Activated naive CD8-positive, alpha-beta T cell (primary cell): Measurements from ENCODE around the gene DACT2.
"Not testable (repeated sequence)": the region's sequence is repeated elsewhere in the genome, so short reads cannot be mapped to it uniquely, and the experiment has no call there.

Source experiments
- H3K27ac Mint-ChIP-seq: one replicate; pipeline ENCODE4 v1.8.0; 2021; ENCODE audit warnings: mixed read lengths
- H3K27me3 Mint-ChIP-seq: one replicate; pipeline ENCODE4 v1.8.0; 2021; ENCODE audit warnings: mixed read lengths
- H3K36me3 Mint-ChIP-seq: one replicate; pipeline ENCODE4 v1.8.0; 2021; ENCODE audit warnings: mixed read lengths
- H3K4me1 Mint-ChIP-seq: one replicate; pipeline ENCODE4 v1.8.0; 2021; ENCODE audit warnings: low read depth, mixed read lengths
- H3K4me3 Mint-ChIP-seq: one replicate; pipeline ENCODE4 v1.8.0; 2021; ENCODE audit warnings: mild to moderate bottlenecking, mixed read lengths
- H3K9me3 Mint-ChIP-seq: one replicate; pipeline ENCODE4 v1.8.0; 2021; ENCODE audit warnings: low read depth, mixed read lengths

Gene DACT2

DNA sequence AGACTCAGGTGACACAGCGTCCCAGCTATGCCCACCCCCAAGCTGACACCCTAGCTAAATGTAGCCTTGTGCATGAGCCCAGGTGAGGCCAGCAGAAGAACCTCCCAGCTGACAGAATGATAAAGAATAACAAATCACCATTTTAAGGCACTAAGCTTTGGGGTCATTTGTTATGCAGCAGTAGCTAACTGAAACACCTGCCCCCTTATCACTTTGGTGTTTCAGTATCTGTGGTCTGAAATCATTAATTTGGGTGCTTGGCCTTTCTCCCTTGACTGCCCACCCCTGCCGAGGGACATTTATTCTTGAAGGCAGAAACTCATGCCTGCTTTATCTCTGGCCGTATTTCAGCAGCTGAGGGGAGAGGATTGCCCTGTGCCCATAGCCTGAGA lies 30.0 kb downstream of the DACT2 start:
- peaks cover 4% of the 10 kb centered on the region for H3K27me3 Mint-ChIP-seq
- H3K27ac Mint-ChIP-seq = no peak overlapping the region
- H3K4me1 Mint-ChIP-seq = no peaks in the 10 kb centered on the region
- no peaks in the 10 kb centered on the region for H3K36me3 Mint-ChIP-seq
- no peak overlapping the region for H3K4me3 Mint-ChIP-seq
- H3K9me3 Mint-ChIP-seq = no peaks in the 10 kb centered on the region

DNA sequence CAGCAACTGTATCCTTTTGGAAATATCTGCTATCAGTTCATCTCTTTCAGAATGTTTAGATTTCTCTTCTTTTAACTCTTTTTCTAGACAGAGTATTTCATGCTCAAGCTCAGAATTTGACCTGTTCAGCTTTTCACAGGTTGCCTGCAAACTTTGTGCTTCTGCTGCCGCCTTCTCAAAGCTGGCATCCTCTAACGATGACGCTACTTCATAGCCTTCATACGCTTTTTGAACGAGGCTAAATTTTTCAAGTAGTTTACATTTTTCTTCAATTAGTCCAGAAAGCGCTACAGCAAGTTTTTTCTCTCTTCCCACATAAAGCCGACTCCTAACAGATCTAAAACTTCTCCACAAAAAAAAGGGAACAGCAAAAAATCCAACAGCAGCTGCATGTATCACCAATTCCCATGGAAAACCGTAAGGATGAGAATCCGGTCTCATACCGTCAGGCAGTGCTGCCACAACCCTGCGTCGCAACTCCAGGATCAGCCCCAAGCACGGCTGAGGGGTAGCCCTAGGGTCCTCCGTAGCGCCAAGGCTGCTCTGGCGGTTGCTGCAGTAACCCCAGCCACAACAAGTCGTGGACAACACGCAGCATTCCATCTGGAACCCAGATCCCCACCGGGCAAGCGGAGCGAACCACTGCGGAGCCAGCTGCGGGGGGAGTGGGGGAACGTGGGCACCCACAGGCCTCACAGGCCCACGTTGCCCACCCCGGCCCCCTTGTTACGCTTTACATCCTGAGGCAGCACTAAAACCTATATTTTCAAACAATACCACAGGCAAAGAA lies 30.6 kb downstream of the DACT2 start:
- H3K27ac Mint-ChIP-seq = no peak overlapping the region
- no peaks in the 10 kb centered on the region for H3K9me3 Mint-ChIP-seq
- no peak overlapping the region for H3K4me3 Mint-ChIP-seq

DNA sequence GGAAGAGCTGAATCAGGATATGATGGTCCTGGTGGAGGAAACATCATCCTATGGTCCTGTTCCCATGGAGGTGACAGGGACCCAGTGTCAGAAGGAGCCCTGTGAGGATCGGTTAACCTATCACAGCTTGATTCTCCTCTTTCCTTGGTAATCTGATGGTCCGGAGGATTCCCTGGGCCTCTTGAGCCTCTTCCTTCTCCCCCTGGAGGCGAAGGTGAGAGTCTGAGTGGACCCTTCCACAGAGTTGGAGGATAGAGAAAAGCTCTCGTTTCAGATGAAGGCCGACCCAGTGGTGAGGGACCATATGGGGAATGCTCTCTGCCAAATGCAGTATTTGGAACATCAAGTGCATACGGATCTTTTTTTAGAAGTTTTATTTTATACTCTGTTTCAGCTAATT lies 32.1 kb downstream of the DACT2 start:
- not testable (repeated sequence) for H3K36me3 Mint-ChIP-seq, H3K9me3 Mint-ChIP-seq, H3K4me3 Mint-ChIP-seq, H3K4me1 Mint-ChIP-seq, H3K27ac Mint-ChIP-seq, H3K27me3 Mint-ChIP-seq

More for the DNA sequence above, 30.6 kb downstream of the DACT2 start:
- H3K27me3 Mint-ChIP-seq = peaks cover 5% of the 10 kb centered on the region
- no peaks in the 10 kb centered on the region for H3K4me1 Mint-ChIP-seq
- no peaks in the 10 kb centered on the region for H3K36me3 Mint-ChIP-seq

DNA sequence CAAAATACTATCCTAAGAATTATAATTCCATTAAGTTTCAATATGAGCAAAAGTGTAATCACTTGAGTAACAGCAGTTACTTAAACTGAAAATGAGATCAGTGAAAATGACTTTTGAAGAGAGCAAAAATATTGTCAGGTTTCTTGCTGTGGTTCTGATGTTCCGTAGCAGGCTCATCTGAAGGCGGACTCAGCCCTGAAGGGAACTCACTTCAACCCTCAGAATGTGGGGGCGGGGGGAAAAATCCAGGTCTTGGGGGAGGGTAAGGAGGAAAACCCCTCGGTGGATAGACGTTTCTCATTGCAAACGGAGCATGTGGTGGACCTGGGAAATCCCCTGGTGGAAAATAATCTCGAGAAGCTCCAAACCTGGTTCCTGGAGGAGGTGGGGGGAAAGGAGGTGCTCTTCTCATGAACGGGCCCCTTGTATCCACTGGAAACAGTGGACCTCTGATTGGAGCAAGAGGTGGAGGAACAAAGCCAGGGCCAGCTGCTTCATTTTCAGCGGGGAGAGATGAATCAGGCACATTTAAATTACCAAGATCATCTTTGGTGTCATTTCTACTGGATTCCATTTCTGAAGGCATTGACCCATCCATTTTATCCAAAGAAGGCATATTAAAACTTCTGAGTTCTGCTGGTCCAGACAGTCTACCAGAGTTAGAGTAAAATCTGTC lies 32.7 kb downstream of the DACT2 start:
- not testable (repeated sequence) for H3K36me3 Mint-ChIP-seq, H3K27ac Mint-ChIP-seq, H3K27me3 Mint-ChIP-seq, H3K4me1 Mint-ChIP-seq, H3K9me3 Mint-ChIP-seq, H3K4me3 Mint-ChIP-seq

DNA sequence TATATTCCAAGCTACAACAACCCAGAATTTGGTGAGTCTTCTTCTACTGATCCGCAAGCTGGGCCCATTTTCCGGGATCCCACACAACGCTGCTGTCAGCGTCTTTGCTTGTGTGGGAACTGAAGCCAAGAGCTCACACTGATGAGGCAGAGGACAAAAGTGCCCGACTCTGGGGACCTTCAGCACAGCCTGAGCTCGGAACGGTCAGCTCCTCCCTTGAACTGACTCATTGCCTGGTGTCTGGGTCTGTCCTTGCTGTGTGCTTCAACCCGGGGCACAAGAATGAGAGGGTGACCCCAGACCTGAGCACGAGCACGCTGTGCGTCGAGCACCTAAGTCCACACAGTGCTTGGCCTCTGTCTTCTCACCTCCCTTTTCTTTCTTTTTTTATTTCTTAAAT lies 33.5 kb downstream of the DACT2 start:
- Mint-ChIP-seq H3K27ac (no peak overlapping the region), H3K36me3 (no peaks in the 10 kb centered on the region), H3K27me3 (peaks cover 3% of the 10 kb centered on the region), H3K9me3 (no peaks in the 10 kb centered on the region), H3K4me1 (no peaks in the 10 kb centered on the region), H3K4me3 (no peak overlapping the region)

DNA sequence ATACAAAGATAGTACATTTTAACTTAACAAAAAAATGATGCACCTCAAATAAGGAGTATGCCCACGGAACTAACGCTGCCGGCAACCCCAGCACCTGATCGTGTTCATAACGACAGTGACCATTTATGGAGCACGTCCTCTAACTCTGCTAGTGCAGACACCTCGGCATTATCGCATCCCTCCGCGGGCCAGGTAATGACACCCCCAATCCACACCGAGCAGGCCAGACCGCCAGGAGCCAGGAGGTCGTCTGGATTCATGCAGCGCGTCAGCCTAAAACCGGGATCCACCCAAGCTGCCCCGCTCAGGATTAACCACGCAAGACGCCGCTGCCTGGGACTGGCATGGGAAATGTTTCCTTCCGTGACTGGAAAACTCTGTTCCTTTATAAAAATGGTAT lies 34.1 kb downstream of the DACT2 start:
- Mint-ChIP-seq H3K4me1 (no peaks in the 10 kb centered on the region), H3K4me3 (no peak overlapping the region), H3K27me3 (peaks cover 3% of the 10 kb centered on the region), H3K9me3 (no peaks in the 10 kb centered on the region), H3K36me3 (no peaks in the 10 kb centered on the region), H3K27ac (no peak overlapping the region)

DNA sequence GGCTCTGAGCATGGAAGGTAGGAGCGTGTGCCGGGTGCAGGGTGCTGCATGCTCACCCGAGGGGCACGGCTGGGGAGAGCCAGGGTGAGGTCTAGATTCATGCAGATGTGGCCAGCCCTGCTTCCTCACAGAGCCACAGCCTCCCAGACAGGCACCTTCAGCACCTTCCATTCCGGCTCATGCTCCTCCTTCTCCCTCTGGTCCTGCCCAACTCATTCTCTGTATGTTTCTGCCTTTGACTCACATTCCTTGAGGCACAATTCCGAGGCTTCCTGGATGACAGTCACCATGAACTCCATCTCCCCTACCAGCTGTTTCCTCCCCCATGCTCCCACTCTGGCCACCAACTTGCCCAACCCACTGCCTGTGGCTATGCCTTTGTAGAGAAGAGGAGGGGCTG lies 35.4 kb downstream of the DACT2 start:
- H3K9me3 Mint-ChIP-seq = no peaks in the 10 kb centered on the region
- peaks cover 3% of the 10 kb centered on the region for H3K27me3 Mint-ChIP-seq
- no peaks in the 10 kb centered on the region for H3K36me3 Mint-ChIP-seq
- no peak overlapping the region for H3K27ac Mint-ChIP-seq
- H3K4me1 Mint-ChIP-seq = no peaks in the 10 kb centered on the region
- H3K4me3 Mint-ChIP-seq = no peak overlapping the region

DNA sequence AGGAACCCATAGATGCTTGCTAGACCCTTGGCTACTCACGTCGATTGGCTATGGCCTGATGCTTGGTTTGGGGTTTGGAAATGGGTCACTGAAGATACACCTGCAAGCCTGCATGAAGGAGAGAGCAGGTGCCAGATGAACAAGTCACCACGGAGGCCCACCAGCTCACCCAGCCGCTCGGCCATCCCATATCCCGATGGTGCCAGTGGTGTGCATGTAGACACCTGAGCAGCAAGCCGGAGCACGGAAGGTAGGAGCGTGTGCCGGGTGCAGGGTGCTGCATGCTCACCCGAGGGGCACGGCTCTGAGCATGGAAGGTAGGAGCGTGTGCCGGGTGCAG lies 35.9 kb downstream of the DACT2 start:
- H3K4me3 Mint-ChIP-seq = no peak overlapping the region
- no peaks in the 10 kb centered on the region for H3K9me3 Mint-ChIP-seq
- no peak overlapping the region for H3K27ac Mint-ChIP-seq
- no peaks in the 10 kb centered on the region for H3K4me1 Mint-ChIP-seq
- H3K36me3 Mint-ChIP-seq = no peaks in the 10 kb centered on the region
- H3K27me3 Mint-ChIP-seq = peaks cover 3% of the 10 kb centered on the region

DNA sequence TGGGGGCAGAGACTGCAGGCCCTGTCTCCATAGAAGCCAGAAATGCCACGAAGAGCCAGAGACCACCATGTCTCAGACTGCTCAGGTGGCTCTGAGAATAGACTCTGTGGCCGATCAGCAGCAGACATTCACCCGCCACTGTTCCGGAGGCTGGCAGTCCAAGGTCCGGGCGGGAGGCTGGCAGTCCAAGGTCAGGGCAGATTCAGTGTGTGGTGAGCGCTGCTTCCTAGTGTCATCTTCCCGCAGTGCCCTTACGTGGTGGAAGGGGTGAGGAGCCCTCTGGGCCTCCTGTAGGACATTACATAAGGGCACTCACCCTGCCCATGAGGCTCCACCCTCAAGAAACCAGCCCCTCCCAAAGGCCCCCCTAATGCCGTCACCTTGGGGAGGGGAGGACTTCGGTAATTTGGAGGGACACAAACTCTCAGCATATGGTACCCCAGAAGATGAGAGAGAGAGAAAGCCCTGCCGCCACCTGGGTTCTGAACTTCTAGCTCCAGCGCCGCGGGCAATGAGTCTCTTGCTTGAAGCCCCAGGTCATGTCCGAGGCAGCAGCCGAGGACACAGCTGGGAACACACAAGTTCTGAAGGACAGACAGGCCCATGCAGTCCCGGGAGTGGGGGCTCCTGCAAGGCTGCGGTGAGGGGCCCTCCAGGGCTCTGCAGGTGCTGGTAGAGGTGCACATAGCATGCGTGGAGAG lies 36.4 kb downstream of the DACT2 start:
- H3K4me3 Mint-ChIP-seq = no peak overlapping the region
- no peaks in the 10 kb centered on the region for H3K36me3 Mint-ChIP-seq
- H3K27me3 Mint-ChIP-seq = peaks cover 4% of the 10 kb centered on the region
- H3K4me1 Mint-ChIP-seq = no peaks in the 10 kb centered on the region
- no peaks in the 10 kb centered on the region for H3K9me3 Mint-ChIP-seq
- no peak overlapping the region for H3K27ac Mint-ChIP-seq

DNA sequence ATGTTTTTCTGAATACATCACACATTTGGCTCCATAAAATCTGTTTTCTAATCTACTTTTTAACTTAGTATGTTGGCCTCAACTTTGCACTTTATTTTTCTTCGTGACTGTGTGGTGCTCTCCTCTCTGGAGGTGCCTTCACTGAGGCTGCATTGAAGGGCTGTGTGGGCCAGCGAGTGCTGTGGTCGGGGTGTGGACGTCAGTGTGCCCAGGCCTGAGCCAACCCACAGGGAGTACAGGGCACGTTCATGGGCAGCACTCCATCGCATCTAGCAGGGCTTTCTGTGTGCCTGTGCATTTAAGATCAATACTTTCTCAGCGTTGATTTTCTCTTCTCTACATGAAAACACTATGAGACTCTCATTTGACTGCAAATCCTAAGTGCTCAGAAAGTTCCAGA lies 37.8 kb downstream of the DACT2 start:
- Mint-ChIP-seq H3K4me1 (no peaks in the 10 kb centered on the region), H3K9me3 (no peaks in the 10 kb centered on the region), H3K27ac (no peak overlapping the region), H3K36me3 (no peaks in the 10 kb centered on the region), H3K4me3 (no peak overlapping the region), H3K27me3 (peaks cover 5% of the 10 kb centered on the region)

DNA sequence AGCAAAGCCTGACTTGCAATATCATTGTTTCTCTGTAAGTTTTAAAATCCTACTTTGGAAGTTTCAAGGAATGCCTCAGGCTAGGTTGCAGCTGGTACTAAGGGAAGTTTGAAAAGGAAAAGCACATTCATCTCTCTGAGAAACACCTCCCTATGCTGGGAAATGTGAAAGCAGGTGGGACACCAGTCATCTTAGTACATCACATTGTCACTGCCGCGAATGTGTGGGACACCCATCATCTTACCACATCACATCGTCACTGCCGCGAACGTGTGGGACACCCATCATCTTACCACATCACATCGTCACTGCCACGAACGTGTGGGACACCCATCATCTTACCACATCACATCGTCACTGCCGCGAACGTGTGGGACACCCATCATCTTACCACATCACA lies 38.3 kb downstream of the DACT2 start:
- H3K4me1 Mint-ChIP-seq, H3K27me3 Mint-ChIP-seq, H3K9me3 Mint-ChIP-seq, H3K27ac Mint-ChIP-seq, H3K4me3 Mint-ChIP-seq, H3K36me3 Mint-ChIP-seq: not testable (repeated sequence)

DNA sequence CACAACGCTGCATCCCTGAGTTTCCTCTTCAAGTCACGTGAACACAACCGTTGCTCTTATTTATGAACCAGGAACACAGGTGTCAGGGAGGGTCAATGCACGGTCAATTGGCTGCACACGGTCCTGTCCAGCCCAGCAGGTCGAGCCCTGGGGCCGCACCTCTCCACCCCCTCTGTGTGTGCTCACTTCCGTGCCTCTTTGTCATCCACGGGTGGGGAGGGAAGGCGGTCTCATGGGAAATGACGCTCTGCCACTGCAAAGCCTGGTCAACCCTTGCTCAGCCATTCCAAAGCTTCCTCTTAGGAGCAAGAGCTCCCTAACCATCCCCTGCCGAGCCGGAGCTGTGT lies 38.7 kb downstream of the DACT2 start:
- peaks cover 5% of the 10 kb centered on the region for H3K27me3 Mint-ChIP-seq
- H3K4me3 Mint-ChIP-seq = no peak overlapping the region
- no peak overlapping the region for H3K27ac Mint-ChIP-seq

DNA sequence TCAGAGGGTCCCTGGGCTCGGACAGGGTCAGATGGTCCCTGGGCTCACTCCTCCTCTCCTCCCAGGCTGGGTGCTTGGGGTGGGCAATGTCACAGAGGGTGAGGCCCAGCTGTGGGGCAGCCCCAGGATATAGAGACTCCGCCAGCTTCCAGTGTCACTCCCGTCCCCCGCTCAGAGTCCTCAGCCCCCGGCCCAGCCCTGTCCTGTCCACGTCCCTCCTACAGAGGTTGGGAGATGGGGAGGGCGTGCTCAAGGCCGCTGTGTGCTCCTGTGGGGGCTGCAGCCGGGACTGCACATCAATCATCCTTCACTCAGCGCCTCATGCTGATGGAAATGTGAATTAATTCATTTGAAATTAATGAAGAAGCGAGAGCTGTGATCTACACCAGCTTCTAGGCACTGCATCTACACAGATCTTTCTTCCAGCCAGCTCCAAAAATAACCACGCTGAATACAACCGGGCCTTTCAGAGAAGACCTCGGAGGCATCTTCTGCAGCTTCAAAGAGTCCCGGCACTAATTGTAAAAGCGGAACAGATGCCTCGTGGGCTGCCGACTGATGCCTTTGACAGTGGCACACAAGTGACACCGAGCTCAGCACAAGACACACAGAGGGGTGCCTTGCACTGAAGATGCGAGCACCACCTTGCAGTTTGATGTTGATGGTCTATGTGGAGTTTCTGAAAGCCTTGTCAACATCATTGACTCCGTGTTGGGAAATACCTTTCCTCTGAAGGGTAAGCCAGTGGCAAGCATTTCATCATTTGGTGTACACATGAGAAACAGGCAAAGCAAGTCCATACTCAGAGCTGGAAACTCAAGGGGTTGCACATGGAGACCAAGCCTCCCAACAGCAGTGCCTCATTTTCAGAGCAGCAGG lies 39.3 kb downstream of the DACT2 start:
- no peak overlapping the region for H3K27ac Mint-ChIP-seq
- H3K36me3 Mint-ChIP-seq = no peaks in the 10 kb centered on the region
- H3K27me3 Mint-ChIP-seq = peaks cover 8% of the 10 kb centered on the region

More for the DNA sequence above, 38.7 kb downstream of the DACT2 start:
- H3K4me1 Mint-ChIP-seq = no peaks in the 10 kb centered on the region
- no peaks in the 10 kb centered on the region for H3K36me3 Mint-ChIP-seq
- H3K9me3 Mint-ChIP-seq = no peaks in the 10 kb centered on the region

DNA sequence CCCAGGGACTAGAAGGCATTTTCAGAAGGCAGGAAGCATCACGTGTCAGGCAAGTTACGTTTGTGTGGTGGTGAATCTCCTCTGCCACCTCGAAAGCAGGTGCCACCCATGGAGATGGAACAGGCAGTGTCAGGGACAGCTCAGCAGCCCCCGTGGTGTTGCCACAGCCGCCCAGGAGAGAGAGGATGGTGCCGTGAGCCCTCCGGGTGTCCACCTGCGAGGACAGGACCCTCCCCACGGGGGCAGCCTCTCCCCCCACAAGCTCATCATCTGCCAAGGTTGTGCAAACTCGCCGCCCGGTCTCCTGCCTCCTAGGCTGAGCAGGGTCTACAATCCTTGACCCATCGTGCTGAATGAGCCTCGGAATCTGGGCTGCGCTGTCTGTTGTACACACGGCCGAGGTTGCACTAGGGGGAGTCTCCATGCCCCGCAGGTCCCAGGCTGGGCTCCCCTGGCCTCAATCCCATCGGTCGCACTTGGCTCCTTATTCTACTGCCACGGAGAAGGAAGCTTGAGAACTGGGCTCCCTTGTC lies 40.1 kb downstream of the DACT2 start:
- H3K27me3 Mint-ChIP-seq = peaks cover 6% of the 10 kb centered on the region
- no peak overlapping the region for H3K27ac Mint-ChIP-seq
- no peaks in the 10 kb centered on the region for H3K9me3 Mint-ChIP-seq
- H3K36me3 Mint-ChIP-seq = no peaks in the 10 kb centered on the region
- no peak overlapping the region for H3K4me3 Mint-ChIP-seq
- H3K4me1 Mint-ChIP-seq = no peaks in the 10 kb centered on the region

More for the DNA sequence above, 39.3 kb downstream of the DACT2 start:
- H3K4me3 Mint-ChIP-seq = no peak overlapping the region
- H3K4me1 Mint-ChIP-seq = no peaks in the 10 kb centered on the region
- H3K9me3 Mint-ChIP-seq = no peaks in the 10 kb centered on the region

DNA sequence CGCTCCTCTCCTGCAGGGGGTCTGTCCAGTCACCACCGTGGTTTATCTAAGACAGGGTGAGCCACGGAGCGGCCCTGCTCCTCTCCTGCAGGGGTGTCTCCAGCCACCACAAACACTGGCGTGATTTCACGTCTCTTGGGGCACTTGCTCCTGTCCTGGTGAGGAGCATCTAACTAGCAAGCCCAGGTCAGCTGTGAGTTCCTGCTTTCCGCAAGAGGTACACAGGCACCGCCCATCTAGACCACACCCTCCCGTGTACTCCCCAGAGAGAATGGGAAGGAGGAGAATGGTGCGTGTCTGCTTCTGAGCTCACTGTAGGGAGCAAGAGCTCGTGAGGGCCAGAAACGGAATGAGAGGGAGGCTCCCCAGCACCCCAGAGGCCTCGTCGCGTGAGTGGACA lies 40.7 kb downstream of the DACT2 start:
- no peak overlapping the region for H3K27ac Mint-ChIP-seq
- no peaks in the 10 kb centered on the region for H3K9me3 Mint-ChIP-seq
- H3K36me3 Mint-ChIP-seq = no peaks in the 10 kb centered on the region
- H3K4me3 Mint-ChIP-seq = no peak overlapping the region
- no peaks in the 10 kb centered on the region for H3K4me1 Mint-ChIP-seq
- peaks cover 6% of the 10 kb centered on the region for H3K27me3 Mint-ChIP-seq
